ENCODE results near the gene LY86. TPM values are rescaled to one million over a fixed set of nuclear protein-coding genes. Genes with fewer than 3 reads are reported as not detected.

Gene LY86
- total RNA-seq, 1 donor from 2014 or later: not detected

DNA sequence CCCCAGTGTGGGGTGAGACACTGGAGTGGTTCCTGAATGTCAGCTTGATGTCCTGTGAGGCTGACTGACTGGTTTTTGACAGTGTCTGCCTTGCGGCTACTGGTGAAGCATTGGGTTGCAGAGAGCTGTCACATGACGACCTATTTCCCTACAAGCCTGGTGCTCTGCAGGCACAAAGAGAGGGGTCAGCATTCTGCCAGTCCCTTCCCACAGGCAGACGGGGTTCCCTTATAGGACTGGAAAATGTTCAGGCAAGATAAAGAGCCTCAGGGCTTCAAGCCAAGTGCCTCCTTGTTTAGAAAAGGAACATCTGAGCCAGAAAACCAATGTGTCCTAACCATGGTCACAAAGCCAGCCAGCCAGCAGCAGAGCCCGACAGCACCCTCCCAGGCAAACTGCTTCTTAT, 11.0 kb downstream of the LY86 start:
- no peak for DNase-seq (ENCODE audit: low spot score in 2 of 2, unreplicated experiment in 2 of 2)
- TF ChIP-seq, protein P1, sequence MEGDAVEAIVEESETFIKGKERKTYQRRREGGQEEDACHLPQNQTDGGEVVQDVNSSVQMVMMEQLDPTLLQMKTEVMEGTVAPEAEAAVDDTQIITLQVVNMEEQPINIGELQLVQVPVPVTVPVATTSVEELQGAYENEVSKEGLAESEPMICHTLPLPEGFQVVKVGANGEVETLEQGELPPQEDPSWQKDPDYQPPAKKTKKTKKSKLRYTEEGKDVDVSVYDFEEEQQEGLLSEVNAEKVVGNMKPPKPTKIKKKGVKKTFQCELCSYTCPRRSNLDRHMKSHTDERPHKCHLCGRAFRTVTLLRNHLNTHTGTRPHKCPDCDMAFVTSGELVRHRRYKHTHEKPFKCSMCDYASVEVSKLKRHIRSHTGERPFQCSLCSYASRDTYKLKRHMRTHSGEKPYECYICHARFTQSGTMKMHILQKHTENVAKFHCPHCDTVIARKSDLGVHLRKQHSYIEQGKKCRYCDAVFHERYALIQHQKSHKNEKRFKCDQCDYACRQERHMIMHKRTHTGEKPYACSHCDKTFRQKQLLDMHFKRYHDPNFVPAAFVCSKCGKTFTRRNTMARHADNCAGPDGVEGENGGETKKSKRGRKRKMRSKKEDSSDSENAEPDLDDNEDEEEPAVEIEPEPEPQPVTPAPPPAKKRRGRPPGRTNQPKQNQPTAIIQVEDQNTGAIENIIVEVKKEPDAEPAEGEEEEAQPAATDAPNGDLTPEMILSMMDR (IDR thresholded peaks at IDR 0.05; ENCODE audit: unreplicated experiment): no peak
- Mint-ChIP-seq H3K4me1 (peaks cover 60% of the 10 kb centered on the region), H3K27ac (no peak overlapping the region), H3K27me3 (ENCODE audit: low read depth) (no peaks in the 10 kb centered on the region), H3K4me3 (no peak overlapping the region), H3K9me3 (peaks cover 10% of the 10 kb centered on the region), H3K36me3 (peaks cover 3% of the 10 kb centered on the region)

DNA sequence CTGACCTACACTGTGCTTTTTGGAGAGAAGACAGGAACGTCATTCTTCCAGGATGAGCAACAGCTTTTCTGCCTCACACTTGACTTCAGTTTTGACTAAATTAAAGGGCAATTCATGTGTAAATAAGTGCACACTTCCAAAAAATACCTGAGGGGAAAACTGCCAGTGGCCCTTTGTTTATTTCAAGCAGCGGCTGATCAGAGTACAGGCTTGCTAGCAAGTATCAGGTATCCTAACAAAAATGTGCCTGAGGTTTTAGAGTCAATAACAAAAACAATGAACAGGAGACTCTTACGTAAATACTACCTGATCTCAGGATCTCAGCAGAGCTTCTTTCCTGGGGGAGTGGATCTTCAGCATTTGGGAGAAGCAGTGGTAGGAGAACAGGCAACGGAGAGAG, 12.4 kb downstream of the LY86 start:
- Mint-ChIP-seq H3K4me3 (no peak overlapping the region), H3K9me3 (peaks cover 16% of the 10 kb centered on the region), H3K27me3 (ENCODE audit: low read depth) (no peaks in the 10 kb centered on the region), H3K27ac (peak overlapping the region; percentile 35), H3K4me1 (peaks cover 51% of the 10 kb centered on the region), H3K36me3 (peaks cover 5% of the 10 kb centered on the region)
- no peak for DNase-seq (ENCODE audit: low spot score in 2 of 2, unreplicated experiment in 2 of 2)
- TF ChIP-seq, protein P1 (IDR thresholded peaks at IDR 0.05; ENCODE audit: unreplicated experiment): no peak

DNA sequence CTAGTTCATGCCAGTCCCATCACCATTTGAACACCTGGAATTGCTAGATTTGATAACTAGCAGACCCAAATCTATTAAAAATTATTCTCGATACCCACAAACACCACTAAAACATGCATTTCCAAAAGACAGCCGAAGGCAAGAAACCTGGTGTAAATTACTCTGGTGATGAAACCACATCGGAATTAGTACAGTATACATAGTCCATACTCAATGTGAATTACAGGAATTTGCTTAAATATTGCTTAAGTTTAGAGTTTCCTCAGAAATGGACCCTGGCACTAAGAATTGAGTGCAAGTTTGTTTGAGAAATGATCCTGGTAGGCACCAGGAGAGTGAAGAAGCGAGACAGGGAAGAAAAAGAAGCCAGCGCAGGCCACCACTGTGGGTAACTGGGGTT, 13.7 kb downstream of the LY86 start:
- Mint-ChIP-seq H3K4me1 (peaks cover 38% of the 10 kb centered on the region), H3K27me3 (ENCODE audit: low read depth) (no peaks in the 10 kb centered on the region), H3K4me3 (no peak overlapping the region), H3K27ac (no peak overlapping the region), H3K36me3 (peaks cover 5% of the 10 kb centered on the region), H3K9me3 (peaks cover 18% of the 10 kb centered on the region)
- TF ChIP-seq, protein P1 (IDR thresholded peaks at IDR 0.05; ENCODE audit: unreplicated experiment): no peak
- no peak for DNase-seq (ENCODE audit: low spot score in 2 of 2, unreplicated experiment in 2 of 2)

DNA sequence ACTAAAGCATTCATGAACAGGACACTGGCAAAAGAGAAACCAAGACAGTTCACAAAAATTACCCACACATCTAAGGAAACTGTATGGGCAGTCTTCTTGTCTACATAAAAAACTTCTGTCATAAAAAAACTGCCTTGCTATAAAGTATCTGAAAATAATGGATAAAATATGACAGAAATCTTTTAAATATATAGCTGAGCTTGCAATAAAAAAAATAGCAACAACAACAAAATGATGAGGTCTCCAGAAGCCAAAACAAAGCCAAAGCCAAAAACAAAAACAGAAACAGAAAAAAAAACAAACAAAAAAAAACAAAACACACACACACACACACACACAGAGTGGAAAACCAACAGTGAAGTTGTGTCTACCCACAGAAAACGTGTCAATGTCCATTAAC, 14.8 kb downstream of the LY86 start:
- Mint-ChIP-seq H3K27ac (no peak overlapping the region), H3K36me3 (peaks cover 5% of the 10 kb centered on the region), H3K4me3 (no peak overlapping the region), H3K9me3 (peaks cover 24% of the 10 kb centered on the region), H3K27me3 (ENCODE audit: low read depth) (no peaks in the 10 kb centered on the region), H3K4me1 (peaks cover 29% of the 10 kb centered on the region)
- no peak for DNase-seq (ENCODE audit: low spot score in 2 of 2, unreplicated experiment in 2 of 2)
- TF ChIP-seq, protein P1 (IDR thresholded peaks at IDR 0.05; ENCODE audit: unreplicated experiment): no peak

DNA sequence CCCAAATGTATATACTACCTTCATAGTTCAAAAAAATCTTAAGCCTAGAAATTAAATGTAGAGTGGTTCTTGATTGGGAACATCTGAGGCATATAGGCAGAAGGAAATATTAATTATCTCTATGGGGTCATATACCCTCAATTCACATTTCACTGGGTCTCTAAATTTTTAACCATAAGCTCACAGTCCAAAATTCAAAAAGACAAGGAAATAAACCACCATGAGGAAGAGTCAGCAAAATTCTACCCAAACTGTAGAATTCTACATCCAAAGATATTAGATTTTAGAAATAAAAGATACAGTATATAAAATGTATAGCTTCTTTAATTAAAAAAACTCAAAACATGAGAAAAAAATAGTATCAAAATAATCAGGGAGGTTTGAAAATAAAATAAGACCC, 15.5 kb downstream of the LY86 start:
- Mint-ChIP-seq H3K27me3 (ENCODE audit: low read depth) (no peaks in the 10 kb centered on the region), H3K9me3 (peaks cover 26% of the 10 kb centered on the region), H3K4me3 (no peak overlapping the region), H3K4me1 (peaks cover 22% of the 10 kb centered on the region), H3K36me3 (peaks cover 5% of the 10 kb centered on the region), H3K27ac (no peak overlapping the region)
- DNase-seq (ENCODE audit: low spot score in 2 of 2, unreplicated experiment in 2 of 2): no peak
- TF ChIP-seq, protein P1 (IDR thresholded peaks at IDR 0.05; ENCODE audit: unreplicated experiment): no peak

DNA sequence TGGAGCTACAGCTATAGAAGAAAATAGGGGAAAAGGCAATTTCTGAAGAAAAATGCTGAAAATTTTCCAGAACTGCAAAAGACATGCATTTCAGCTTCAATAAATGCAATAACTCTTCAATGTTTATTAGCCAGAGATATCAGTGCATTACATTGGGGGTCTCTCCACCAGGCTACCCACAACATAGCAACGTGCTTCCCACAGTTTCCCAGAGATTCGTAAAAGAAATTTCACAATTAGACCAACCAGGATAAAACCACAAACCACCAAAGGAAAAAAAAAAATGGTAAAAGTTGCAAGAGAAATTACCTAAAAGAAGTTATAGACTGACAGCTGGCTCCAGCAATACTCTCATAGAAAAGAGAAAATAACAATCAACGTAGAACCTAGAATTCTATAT, 16.0 kb downstream of the LY86 start:
- no peak overlapping the region for H3K4me3 Mint-ChIP-seq
- peaks cover 5% of the 10 kb centered on the region for H3K36me3 Mint-ChIP-seq
- DNase-seq (ENCODE audit: low spot score in 2 of 2, unreplicated experiment in 2 of 2): no peak
- peaks cover 18% of the 10 kb centered on the region for H3K4me1 Mint-ChIP-seq
- TF ChIP-seq, protein P1 (IDR thresholded peaks at IDR 0.05; ENCODE audit: unreplicated experiment): no peak
- peaks cover 26% of the 10 kb centered on the region for H3K9me3 Mint-ChIP-seq
- H3K27ac Mint-ChIP-seq: no peak overlapping the region
- no peaks in the 10 kb centered on the region for H3K27me3 Mint-ChIP-seq (ENCODE audit: low read depth)

Measured in mesothelial cell of epicardium (in vitro differentiated cells).